ENCODE data around the gene SGCG. TPM values are rescaled to one million over a fixed set of nuclear protein-coding genes. Genes with fewer than 3 reads are reported as not detected.

SGCG gene
- total RNA-seq, 1 experiment from 2014 or later: not detected

DNA sequence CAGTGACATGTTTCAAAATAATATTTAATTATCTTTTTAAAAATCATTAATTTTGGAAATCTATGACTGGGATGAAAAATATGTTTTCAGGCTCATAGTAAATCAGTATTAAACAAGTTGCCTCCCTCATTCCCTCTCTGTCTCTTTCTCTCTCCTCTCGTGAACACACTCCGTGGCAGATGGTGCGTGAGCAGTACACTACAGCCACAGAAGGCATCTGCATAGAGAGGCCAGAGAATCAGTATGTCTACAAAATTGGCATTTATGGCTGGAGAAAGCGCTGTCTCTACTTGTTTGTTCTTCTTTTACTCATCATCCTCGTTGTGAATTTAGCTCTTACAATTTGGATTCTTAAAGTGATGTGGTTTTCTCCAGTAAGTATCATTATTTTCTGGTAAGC lies 22.7 kb downstream of the SGCG start:
- Mint-ChIP-seq H3K27me3 (ENCODE audit: low read depth) (0 out of 2 replicates have a peak, but pooled peaks cover 2% of the 10 kb centered on the region), H3K9me3 (peaks cover 5 to 10% of the 10 kb centered on the region in 2 experiments; a peak in 3 of 5 replicates), H3K36me3 (ENCODE audit: insufficient read depth in 1 of 3, low read depth in 3 of 3) (0 out of 7 replicates have a peak, but pooled peaks cover 0 to 10% (median 0%) of the 10 kb centered on the region in 3 experiments), H3K4me1 (no peaks in the 10 kb centered on the region), H3K4me3 (no peak overlapping the region), H3K27ac (no peak overlapping the region)
- no peak overlapping the region for H2BK15ac ChIP-seq (ENCODE audit: low read depth, low read length)
- H2AK5ac ChIP-seq (ENCODE audit: insufficient read length, low read length): no peak overlapping the region
- H4K8ac ChIP-seq (replicated peaks; ENCODE audit: insufficient read length, low read depth, low read length): no peak overlapping the region
- H3K4me1 ChIP-seq (ENCODE audit: insufficient read depth, low read length): no peaks in the 10 kb centered on the region
- no peak for DNase-seq
- H3K9ac ChIP-seq (ENCODE audit: extremely low read depth, insufficient read length, low read length): no peak overlapping the region
- H4K5ac ChIP-seq (ENCODE audit: insufficient read length, low read depth, low read length): no peak overlapping the region
- no peaks in the 10 kb centered on the region for H3K23me2 ChIP-seq (ENCODE audit: insufficient read length, low read depth, low read length, poor library complexity, severe bottlenecking)
- no peaks in the 10 kb centered on the region for H3K9me3 ChIP-seq (ENCODE audit: control insufficient read depth, low read depth, low read length)
- TF ChIP-seq, protein P1, sequence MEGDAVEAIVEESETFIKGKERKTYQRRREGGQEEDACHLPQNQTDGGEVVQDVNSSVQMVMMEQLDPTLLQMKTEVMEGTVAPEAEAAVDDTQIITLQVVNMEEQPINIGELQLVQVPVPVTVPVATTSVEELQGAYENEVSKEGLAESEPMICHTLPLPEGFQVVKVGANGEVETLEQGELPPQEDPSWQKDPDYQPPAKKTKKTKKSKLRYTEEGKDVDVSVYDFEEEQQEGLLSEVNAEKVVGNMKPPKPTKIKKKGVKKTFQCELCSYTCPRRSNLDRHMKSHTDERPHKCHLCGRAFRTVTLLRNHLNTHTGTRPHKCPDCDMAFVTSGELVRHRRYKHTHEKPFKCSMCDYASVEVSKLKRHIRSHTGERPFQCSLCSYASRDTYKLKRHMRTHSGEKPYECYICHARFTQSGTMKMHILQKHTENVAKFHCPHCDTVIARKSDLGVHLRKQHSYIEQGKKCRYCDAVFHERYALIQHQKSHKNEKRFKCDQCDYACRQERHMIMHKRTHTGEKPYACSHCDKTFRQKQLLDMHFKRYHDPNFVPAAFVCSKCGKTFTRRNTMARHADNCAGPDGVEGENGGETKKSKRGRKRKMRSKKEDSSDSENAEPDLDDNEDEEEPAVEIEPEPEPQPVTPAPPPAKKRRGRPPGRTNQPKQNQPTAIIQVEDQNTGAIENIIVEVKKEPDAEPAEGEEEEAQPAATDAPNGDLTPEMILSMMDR (conservative IDR thresholded peaks at IDR 0.05): no peak
- no peak overlapping the region for H3K23ac ChIP-seq (ENCODE audit: insufficient read length, low read depth, low read length)
- no peak overlapping the region for H2BK12ac ChIP-seq (ENCODE audit: insufficient read length, low read depth, low read length)
- H3K4ac ChIP-seq (ENCODE audit: low read depth, low read length): no peak overlapping the region
- H2BK120ac ChIP-seq (ENCODE audit: low read depth, low read length, poor library complexity, severe bottlenecking): no peak overlapping the region
- H3K56ac ChIP-seq (ENCODE audit: insufficient read length, low read depth, low read length): no peak overlapping the region
- no peak overlapping the region for H3K18ac ChIP-seq (ENCODE audit: insufficient read length, low read depth, low read length)
- H3K79me1 ChIP-seq (ENCODE audit: insufficient read depth, low read depth, low read length, poor library complexity, severe bottlenecking): no peaks in the 10 kb centered on the region
- H4K20me1 ChIP-seq (ENCODE audit: control insufficient read depth, insufficient read depth, insufficient read length): no peaks in the 10 kb centered on the region
- H3K4me2 ChIP-seq (ENCODE audit: insufficient read depth, insufficient read length, low read length): no peak overlapping the region
- no peak overlapping the region for H4K91ac ChIP-seq (ENCODE audit: insufficient read length, low read depth, low read length)
- H2BK5ac ChIP-seq (ENCODE audit: insufficient read length, low read length): no peak overlapping the region
- WGBS (ENCODE audit: extremely low coverage, insufficient read length, low lambda C conversion rate): no CpG with 5 or more reads among the region's 5 CpGs
- no peak overlapping the region for H3K14ac ChIP-seq (ENCODE audit: insufficient read depth, low read length)
- no peaks in the 10 kb centered on the region for H3K79me2 ChIP-seq (ENCODE audit: insufficient read depth, low read length)
- no peak overlapping the region for H2BK20ac ChIP-seq (ENCODE audit: low read depth, low read length, poor library complexity, severe bottlenecking)
- H3T11ph ChIP-seq (ENCODE audit: low read length): no peak overlapping the region
- no peak overlapping the region for H2AFZ ChIP-seq (ENCODE audit: low read length)
- H3K27me3 ChIP-seq (ENCODE audit: insufficient read depth, low read length): no peaks in the 10 kb centered on the region; the same call in 1 of the 2 replicates
- H3K27ac ChIP-seq (ENCODE audit: insufficient read length, low read depth, low read length): no peak overlapping the region

Data from H9 (cell line).